ENCODE measurements around the gene NACC2.

- no peak for TF ChIP-seq POLR2A (IDR thresholded peaks at IDR 0.05)
- TF ChIP-seq, protein P1, sequence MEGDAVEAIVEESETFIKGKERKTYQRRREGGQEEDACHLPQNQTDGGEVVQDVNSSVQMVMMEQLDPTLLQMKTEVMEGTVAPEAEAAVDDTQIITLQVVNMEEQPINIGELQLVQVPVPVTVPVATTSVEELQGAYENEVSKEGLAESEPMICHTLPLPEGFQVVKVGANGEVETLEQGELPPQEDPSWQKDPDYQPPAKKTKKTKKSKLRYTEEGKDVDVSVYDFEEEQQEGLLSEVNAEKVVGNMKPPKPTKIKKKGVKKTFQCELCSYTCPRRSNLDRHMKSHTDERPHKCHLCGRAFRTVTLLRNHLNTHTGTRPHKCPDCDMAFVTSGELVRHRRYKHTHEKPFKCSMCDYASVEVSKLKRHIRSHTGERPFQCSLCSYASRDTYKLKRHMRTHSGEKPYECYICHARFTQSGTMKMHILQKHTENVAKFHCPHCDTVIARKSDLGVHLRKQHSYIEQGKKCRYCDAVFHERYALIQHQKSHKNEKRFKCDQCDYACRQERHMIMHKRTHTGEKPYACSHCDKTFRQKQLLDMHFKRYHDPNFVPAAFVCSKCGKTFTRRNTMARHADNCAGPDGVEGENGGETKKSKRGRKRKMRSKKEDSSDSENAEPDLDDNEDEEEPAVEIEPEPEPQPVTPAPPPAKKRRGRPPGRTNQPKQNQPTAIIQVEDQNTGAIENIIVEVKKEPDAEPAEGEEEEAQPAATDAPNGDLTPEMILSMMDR (IDR thresholded peaks at IDR 0.05 in 8 of 11, conservative IDR thresholded peaks at IDR 0.05 in 3 of 11) = no peak
Measured at GRCh38 chr9:136128436-136128835, 33.3 kb upstream of the NACC2 start.
